A549 (cell line): ENCODE data around the gene MTMR6. TPM values are rescaled to one million over a fixed set of nuclear protein-coding genes. Genes with fewer than 3 reads are reported as not detected.

Experiments used
- ATAC-seq, 2 experiments: fragments of 200-7000 bp in 1 of 2; fragments of >200 bp in 1 of 2; cut with Nextera tagmentation in 1 of 2; cut with Tn5 transposase in 1 of 2; 3 replicates each; pipeline versions ENCODE4 v1.8.0 to v1.9.1; 2018 to 2020; ENCODE audit warnings: mild to moderate bottlenecking in 1 of 2, moderate library complexity in 1 of 2
- CTCF ChIA-PET: fragments of 300-600 bp; sonication (Branson Sonifier 250); formaldehyde crosslinking; extraction: SDS; loops from one replicate; lab custom pipeline; 2021; ENCODE audit warnings: antibody characterized with exemption, inconsistent platforms; lab: Yijun Ruan, JAX
- POLR2A ChIA-PET: fragments of 350-600 bp; formaldehyde crosslinking; extraction: SDS; loops from one replicate; lab custom pipeline; 2021; ENCODE audit warnings: antibody characterized with exemption, inconsistent platforms; lab: Yijun Ruan, JAX
- DNase-seq, 2 experiments: peaks; one replicate each; pipeline versions ENCODE4 v3.0.0 to v3.0.0-alpha.2; 2011 to 2016; ENCODE audit warnings: low read depth in 1 of 2, low spot score in 1 of 2
- FAIRE-seq: peaks from 2 replicates; lab custom pipeline; 2011; peaks lifted over from hg19 to GRCh38; lab: Jason Lieb, UNC
- H3K27ac ChIP-seq, 2 experiments: fragments of >200 bp; sonication (Bioruptor Twin); formaldehyde crosslinking; 3 replicates each; pipeline ENCODE4 v1.5.1; 2016 to 2017
- H3K4me1 ChIP-seq: fragments of >200 bp; sonication (Bioruptor Twin); formaldehyde crosslinking; 3 replicates; pipeline ENCODE4 v1.6.1; 2016
- H3K4me2 ChIP-seq: fragments of >200 bp; sonication (Bioruptor Twin); formaldehyde crosslinking; 3 replicates; pipeline ENCODE4 v1.6.1; 2016
- H3K4me3 ChIP-seq: fragments of >200 bp; sonication (Bioruptor Twin); formaldehyde crosslinking; 3 replicates; pipeline ENCODE4 v1.5.1; 2016
- H3K9me3 ChIP-seq: fragments of >200 bp; sonication (Bioruptor Twin); formaldehyde crosslinking; 3 replicates; pipeline ENCODE4 v1.6.1; 2016
- ATOH8 ChIP-seq: fragments of 250-450 bp; sonication (Bioruptor Pico); IDR thresholded peaks from 2 replicates; pipeline ENCODE4 v1.5.0; 2020; ENCODE audit warnings: low read depth, mild to moderate bottlenecking, moderate library complexity
- CHD2 ChIP-seq: fragments of 150-350 bp; IDR thresholded peaks from 2 replicates; pipeline ENCODE4 v1.6.1; 2014; ENCODE audit warnings: low read length; ENCODE audit not compliant: partially characterized antibody
- EHMT2 ChIP-seq: fragments of 200-600 bp; sonication (generic); IDR thresholded peaks from 2 replicates; pipeline ENCODE4 v1.6.1; 2016; ENCODE audit warnings: antibody characterized with exemption, low read depth, mild to moderate bottlenecking, moderate library complexity
- ESRRA ChIP-seq: fragments of 150-350 bp; IDR thresholded peaks from 2 replicates; pipeline ENCODE4 v1.6.1; 2014; ENCODE audit warnings: mild to moderate bottlenecking, low read length, borderline replicate concordance
- FOSB ChIP-seq: fragments of 250-450 bp; sonication (Bioruptor Pico); IDR thresholded peaks from 2 replicates; pipeline ENCODE4 v1.5.0; 2020; ENCODE audit warnings: mild to moderate bottlenecking, moderate library complexity
- GATA3 ChIP-seq: IDR thresholded peaks from 2 replicates; pipeline ENCODE4 v1.6.1; 2012; ENCODE audit warnings: borderline replicate concordance
- HOXB5 ChIP-seq: fragments of 250-450 bp; sonication (Bioruptor Pico); IDR thresholded peaks from 2 replicates; pipeline ENCODE4 v1.5.0; 2020; ENCODE audit warnings: mild to moderate bottlenecking, moderate library complexity
- JUNB ChIP-seq: fragments of >200 bp; sonication (Bioruptor Twin); formaldehyde crosslinking; IDR thresholded peaks from 2 replicates; pipeline ENCODE4 v1.6.1; 2016
- KDM1A ChIP-seq: fragments of 200-600 bp; sonication (generic); IDR thresholded peaks from 2 replicates; pipeline ENCODE4 v1.6.1; 2016; ENCODE audit warnings: low read depth, mild to moderate bottlenecking
- MAFK ChIP-seq: fragments of 450-650 bp; IDR thresholded peaks from 2 replicates; pipeline ENCODE4 v1.6.1; 2014; ENCODE audit not compliant: partially characterized antibody
- MAZ ChIP-seq: fragments of 150-350 bp; IDR thresholded peaks from 2 replicates; pipeline ENCODE4 v1.6.1; 2014; ENCODE audit warnings: antibody characterized with exemption, low read depth, low read length, borderline replicate concordance
- MYC ChIP-seq: IDR thresholded peaks from 2 replicates; pipeline ENCODE4 v1.6.1; 2012; ENCODE audit warnings: mild to moderate bottlenecking, inconsistent platforms, low read length, improper control_type of control experiment, borderline replicate concordance
- NFE2L2 ChIP-seq: fragments of 150-350 bp; conservative IDR thresholded peaks from 2 replicates; pipeline ENCODE4 v1.6.1; 2014; ENCODE audit warnings: low read length
- RAD21 ChIP-seq, 2 experiments: fragments of >200 bp in 1 of 2; sonication (Bioruptor Twin) in 1 of 2; formaldehyde crosslinking in 1 of 2; IDR thresholded peaks in 1 of 2; conservative IDR thresholded peaks in 1 of 2; 2 replicates in 1 of 2; 3 replicates in 1 of 2; pipeline ENCODE4 v1.6.1; 2012 to 2018; ENCODE audit warnings: inconsistent platforms in 1 of 2
- RARB ChIP-seq: fragments of 250-450 bp; sonication (Bioruptor Pico); IDR thresholded peaks from 2 replicates; pipeline ENCODE4 v1.8.0; 2021; ENCODE audit warnings: mild to moderate bottlenecking, moderate library complexity
- RCOR1 ChIP-seq: fragments of 150-350 bp; IDR thresholded peaks from 2 replicates; pipeline ENCODE4 v1.6.1; 2014; ENCODE audit warnings: antibody characterized with exemption, low read length, low read depth
- RNF2 ChIP-seq: fragments of 200-600 bp; sonication (generic); IDR thresholded peaks from 2 replicates; pipeline ENCODE4 v1.6.1; 2016; ENCODE audit warnings: low read depth, mild to moderate bottlenecking, antibody characterized with exemption, moderate library complexity, borderline replicate concordance
- SMC3 ChIP-seq: fragments of >200 bp; sonication (Bioruptor Twin); formaldehyde crosslinking; IDR thresholded peaks from 3 replicates; pipeline ENCODE4 v1.6.1; 2018; ENCODE audit warnings: inconsistent platforms
- TFCP2L1 ChIP-seq: fragments of 250-450 bp; sonication (Bioruptor Pico); IDR thresholded peaks from 2 replicates; pipeline ENCODE4 v1.5.0; 2021; ENCODE audit warnings: mild to moderate bottlenecking
- TP53 ChIP-seq: fragments of 250-450 bp; sonication (Bioruptor Pico); IDR thresholded peaks from 2 replicates; pipeline ENCODE4 v1.5.0; 2021; ENCODE audit warnings: mild to moderate bottlenecking, moderate library complexity
- WGBS: methylation state at CpG from one replicate; pipeline ENCODE4 v1.1.6; 2017; ENCODE audit errors: missing lambda C conversion rate; 5-methylcytosine and 5-hydroxymethylcytosine counted together
- polyA plus RNA-seq, 4 experiments: library from polyadenylated mRNA; depleted of rRNA in 3 of 4; stranded (reverse); fragments of >200 nt; fragmentation: RNase III in 1 of 4; extraction: RNeasy Plus Mini Kit Qiagen cat#74134 plus additional on column Dnase treatment in 1 of 4; gene quantifications; 2 replicates in 3 of 4; 3 replicates in 1 of 4; pipeline ENCODE4 v1.2.3, GENCODE V29; 2011 to 2017
- TF ChIP-seq, protein P1 (sequence below): fragments of 250-450 bp; sonication (Bioruptor Pico); IDR thresholded peaks from 2 replicates; pipeline ENCODE4 v1.5.0; 2021; ENCODE audit warnings: mild to moderate bottlenecking, moderate library complexity, borderline replicate concordance
- TF ChIP-seq, protein P2 (sequence below): fragments of >200 bp; sonication (Bioruptor Twin); formaldehyde crosslinking; IDR thresholded peaks from 3 replicates; pipeline ENCODE4 v1.5.1; 2016

MTMR6 gene
- polyA plus RNA-seq, 2 of the 4 experiments (the other 2 are of a cell fraction) = 8.8 to 22.4 TPM

DNA sequence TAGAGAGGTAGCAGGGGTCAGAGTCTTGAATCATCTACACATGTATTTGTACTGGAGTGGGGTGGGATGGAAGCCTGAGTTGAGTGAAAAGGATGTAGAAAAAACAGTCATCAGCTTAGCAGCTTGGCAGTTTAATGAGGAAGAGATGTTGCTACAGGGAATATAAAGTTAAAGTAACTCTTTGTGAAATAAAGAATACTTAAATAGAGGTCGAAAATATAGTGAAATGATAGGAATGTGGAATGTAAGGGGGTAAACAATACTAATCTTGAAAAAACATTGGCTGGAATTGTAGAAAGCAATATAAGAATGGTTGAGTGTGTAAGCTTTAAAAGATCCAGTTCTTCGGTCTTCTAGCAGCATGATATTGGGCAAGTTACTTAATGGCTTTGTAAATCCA, 36.8 kb upstream of the MTMR6 start:
- Histone ChIP-seq H3K27ac (no peak overlapping the region), H3K4me1 (peaks cover 2% of the 10 kb centered on the region; the same call in 1 of the 3 replicates), H3K4me3 (no peak overlapping the region), H3K4me2 (no peak overlapping the region), H3K9me3 (no peaks in the 10 kb centered on the region)
- ChIA-PET POLR2A (no interaction called here), CTCF (interaction anchor here (2.3 kb wide), 1 partner anchor 9 kb away, joined by 5 read pairs; no protein-coding TSS in a partner anchor)
- 78% methylated on average over 2 of the region's 2 CpGs for WGBS
- TF ChIP-seq, protein P1, sequence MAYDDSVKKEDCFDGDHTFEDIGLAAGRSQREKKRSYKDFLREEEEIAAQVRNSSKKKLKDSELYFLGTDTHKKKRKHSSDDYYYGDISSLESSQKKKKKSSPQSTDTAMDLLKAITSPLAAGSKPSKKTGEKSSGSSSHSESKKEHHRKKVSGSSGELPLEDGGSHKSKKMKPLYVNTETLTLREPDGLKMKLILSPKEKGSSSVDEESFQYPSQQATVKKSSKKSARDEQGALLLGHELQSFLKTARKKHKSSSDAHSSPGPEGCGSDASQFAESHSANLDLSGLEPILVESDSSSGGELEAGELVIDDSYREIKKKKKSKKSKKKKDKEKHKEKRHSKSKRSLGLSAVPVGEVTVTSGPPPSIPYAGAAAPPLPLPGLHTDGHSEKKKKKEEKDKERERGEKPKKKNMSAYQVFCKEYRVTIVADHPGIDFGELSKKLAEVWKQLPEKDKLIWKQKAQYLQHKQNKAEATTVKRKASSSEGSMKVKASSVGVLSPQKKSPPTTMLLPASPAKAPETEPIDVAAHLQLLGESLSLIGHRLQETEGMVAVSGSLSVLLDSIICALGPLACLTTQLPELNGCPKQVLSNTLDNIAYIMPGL = no peak
- no peak for TF ChIP-seq TFCP2L1 (CRISPR knock-in tag)
- TF ChIP-seq FOSB (CRISPR knock-in tag) = no peak
- FAIRE-seq = no peak
- ATAC-seq = no peak
- DNase-seq = no peak

GRCh38 chr13:25319771-25320170, 32.5 kb upstream of the MTMR6 start:
- no peak for DNase-seq
- 94% methylated on average over 1 of the region's 1 CpG for WGBS
- ChIA-PET CTCF (interaction anchor here (1.4 kb wide), 1 partner anchor 32 kb away, joined by 7 read pairs; the partner anchor contains the start of gene MTMR6), POLR2A (no interaction called here)
- Histone ChIP-seq H3K4me3 (no peak overlapping the region), H3K9me3 (no peaks in the 10 kb centered on the region), H3K4me2 (no peak overlapping the region), H3K27ac (no peak overlapping the region), H3K4me1 (peaks cover 25% of the 10 kb centered on the region)
- ATAC-seq = no peak
- FAIRE-seq = no peak
- TF ChIP-seq ESRRA (no peak), SMC3 (no peak), KDM1A (no peak), HOXB5 (no peak), JUNB (no peak), RCOR1 (no peak), CHD2 (no peak), RNF2 (no peak), RAD21 (conservative IDR thresholded peaks at IDR 0.05 in 1 of 2, IDR thresholded peaks at IDR 0.05 in 1 of 2) (no peak), MAZ (no peak), EHMT2 (no peak), NFE2L2 (no peak), GATA3 (no peak), ATOH8 (CRISPR knock-in tag) (no peak), TP53 (no peak), MAFK (no peak), MYC (no peak), RARB (CRISPR knock-in tag) (no peak)
- TF ChIP-seq, protein P2, sequence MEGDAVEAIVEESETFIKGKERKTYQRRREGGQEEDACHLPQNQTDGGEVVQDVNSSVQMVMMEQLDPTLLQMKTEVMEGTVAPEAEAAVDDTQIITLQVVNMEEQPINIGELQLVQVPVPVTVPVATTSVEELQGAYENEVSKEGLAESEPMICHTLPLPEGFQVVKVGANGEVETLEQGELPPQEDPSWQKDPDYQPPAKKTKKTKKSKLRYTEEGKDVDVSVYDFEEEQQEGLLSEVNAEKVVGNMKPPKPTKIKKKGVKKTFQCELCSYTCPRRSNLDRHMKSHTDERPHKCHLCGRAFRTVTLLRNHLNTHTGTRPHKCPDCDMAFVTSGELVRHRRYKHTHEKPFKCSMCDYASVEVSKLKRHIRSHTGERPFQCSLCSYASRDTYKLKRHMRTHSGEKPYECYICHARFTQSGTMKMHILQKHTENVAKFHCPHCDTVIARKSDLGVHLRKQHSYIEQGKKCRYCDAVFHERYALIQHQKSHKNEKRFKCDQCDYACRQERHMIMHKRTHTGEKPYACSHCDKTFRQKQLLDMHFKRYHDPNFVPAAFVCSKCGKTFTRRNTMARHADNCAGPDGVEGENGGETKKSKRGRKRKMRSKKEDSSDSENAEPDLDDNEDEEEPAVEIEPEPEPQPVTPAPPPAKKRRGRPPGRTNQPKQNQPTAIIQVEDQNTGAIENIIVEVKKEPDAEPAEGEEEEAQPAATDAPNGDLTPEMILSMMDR = no peak
